HL-60 (cell line): ENCODE data around the gene LMBR1L.

Source experiments
- GABPA ChIP-seq: IDR thresholded peaks from 2 replicates; pipeline ENCODE4 v1.6.1; 2012; ENCODE audit warnings: low read depth
- POLR2AphosphoS5 ChIP-seq: IDR thresholded peaks from 2 replicates; pipeline ENCODE4 v1.6.1; 2012; ENCODE audit warnings: low read depth
- SPI1 ChIP-seq: IDR thresholded peaks from 2 replicates; pipeline ENCODE4 v1.6.1; 2012; ENCODE audit warnings: low read depth, mild to moderate bottlenecking, borderline replicate concordance
- TF ChIP-seq, protein P1 (sequence below): IDR thresholded peaks from one replicate; pipeline ENCODE4 v1.5.1; 2011; ENCODE audit warnings: low read length, control low read depth, inconsistent platforms; ENCODE audit not compliant: insufficient read depth
- TF ChIP-seq, protein P2 (sequence below): IDR thresholded peaks from 2 replicates; pipeline ENCODE4 v1.6.1; 2012; ENCODE audit warnings: low read depth; ENCODE audit not compliant: insufficient replicate concordance

DNA sequence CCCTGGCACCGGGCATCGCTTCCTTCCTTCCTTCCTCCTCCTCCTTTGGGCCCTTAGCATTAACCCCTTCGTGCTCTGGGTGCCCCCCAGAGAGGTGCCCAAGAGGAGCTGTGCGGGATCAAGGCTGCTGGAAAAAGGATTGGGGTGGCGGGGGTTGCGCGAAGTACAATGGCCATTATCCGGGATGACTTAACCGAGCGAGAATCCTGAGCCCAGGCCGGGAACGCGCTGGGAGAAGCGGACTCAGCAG lies 18.9 kb downstream of the LMBR1L start:
- TF ChIP-seq, protein P1, sequence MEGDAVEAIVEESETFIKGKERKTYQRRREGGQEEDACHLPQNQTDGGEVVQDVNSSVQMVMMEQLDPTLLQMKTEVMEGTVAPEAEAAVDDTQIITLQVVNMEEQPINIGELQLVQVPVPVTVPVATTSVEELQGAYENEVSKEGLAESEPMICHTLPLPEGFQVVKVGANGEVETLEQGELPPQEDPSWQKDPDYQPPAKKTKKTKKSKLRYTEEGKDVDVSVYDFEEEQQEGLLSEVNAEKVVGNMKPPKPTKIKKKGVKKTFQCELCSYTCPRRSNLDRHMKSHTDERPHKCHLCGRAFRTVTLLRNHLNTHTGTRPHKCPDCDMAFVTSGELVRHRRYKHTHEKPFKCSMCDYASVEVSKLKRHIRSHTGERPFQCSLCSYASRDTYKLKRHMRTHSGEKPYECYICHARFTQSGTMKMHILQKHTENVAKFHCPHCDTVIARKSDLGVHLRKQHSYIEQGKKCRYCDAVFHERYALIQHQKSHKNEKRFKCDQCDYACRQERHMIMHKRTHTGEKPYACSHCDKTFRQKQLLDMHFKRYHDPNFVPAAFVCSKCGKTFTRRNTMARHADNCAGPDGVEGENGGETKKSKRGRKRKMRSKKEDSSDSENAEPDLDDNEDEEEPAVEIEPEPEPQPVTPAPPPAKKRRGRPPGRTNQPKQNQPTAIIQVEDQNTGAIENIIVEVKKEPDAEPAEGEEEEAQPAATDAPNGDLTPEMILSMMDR = no peak
- TF ChIP-seq POLR2AphosphoS5 (no peak), GABPA (no peak), SPI1 (no peak)
- TF ChIP-seq, protein P2, sequence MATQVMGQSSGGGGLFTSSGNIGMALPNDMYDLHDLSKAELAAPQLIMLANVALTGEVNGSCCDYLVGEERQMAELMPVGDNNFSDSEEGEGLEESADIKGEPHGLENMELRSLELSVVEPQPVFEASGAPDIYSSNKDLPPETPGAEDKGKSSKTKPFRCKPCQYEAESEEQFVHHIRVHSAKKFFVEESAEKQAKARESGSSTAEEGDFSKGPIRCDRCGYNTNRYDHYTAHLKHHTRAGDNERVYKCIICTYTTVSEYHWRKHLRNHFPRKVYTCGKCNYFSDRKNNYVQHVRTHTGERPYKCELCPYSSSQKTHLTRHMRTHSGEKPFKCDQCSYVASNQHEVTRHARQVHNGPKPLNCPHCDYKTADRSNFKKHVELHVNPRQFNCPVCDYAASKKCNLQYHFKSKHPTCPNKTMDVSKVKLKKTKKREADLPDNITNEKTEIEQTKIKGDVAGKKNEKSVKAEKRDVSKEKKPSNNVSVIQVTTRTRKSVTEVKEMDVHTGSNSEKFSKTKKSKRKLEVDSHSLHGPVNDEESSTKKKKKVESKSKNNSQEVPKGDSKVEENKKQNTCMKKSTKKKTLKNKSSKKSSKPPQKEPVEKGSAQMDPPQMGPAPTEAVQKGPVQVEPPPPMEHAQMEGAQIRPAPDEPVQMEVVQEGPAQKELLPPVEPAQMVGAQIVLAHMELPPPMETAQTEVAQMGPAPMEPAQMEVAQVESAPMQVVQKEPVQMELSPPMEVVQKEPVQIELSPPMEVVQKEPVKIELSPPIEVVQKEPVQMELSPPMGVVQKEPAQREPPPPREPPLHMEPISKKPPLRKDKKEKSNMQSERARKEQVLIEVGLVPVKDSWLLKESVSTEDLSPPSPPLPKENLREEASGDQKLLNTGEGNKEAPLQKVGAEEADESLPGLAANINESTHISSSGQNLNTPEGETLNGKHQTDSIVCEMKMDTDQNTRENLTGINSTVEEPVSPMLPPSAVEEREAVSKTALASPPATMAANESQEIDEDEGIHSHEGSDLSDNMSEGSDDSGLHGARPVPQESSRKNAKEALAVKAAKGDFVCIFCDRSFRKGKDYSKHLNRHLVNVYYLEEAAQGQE = no peak
